ENCODE data around the gene USP43.

GRCh38 chr17:9615486-9615885 is 29.8 kb upstream of the USP43 start:
- TF ChIP-seq POLR2A (IDR thresholded peaks at IDR 0.05; ENCODE audit: low read length) (no peak), GATA1 (IDR thresholded peaks at IDR 0.05; ENCODE audit: low read depth, low read length) (no peak)

Data from erythroblast (primary cell).